HCT116 (cell line): ENCODE data around the gene GCLC.

Experiments used
- POLR2A ChIP-seq: IDR thresholded peaks from 2 replicates; pipeline ENCODE4 v1.7.0; 2011; ENCODE audit warnings: borderline replicate concordance; ENCODE audit not compliant: insufficient read depth, insufficient read length; ENCODE audit errors: extremely low read depth
- TF ChIP-seq, protein P1 (sequence below), 3 experiments: fragments of 200-600 bp in 1 of 3; sonication (generic) in 1 of 3; IDR thresholded peaks in 2 of 3; conservative IDR thresholded peaks in 1 of 3; 2 replicates each; pipeline ENCODE4 v1.5.1; 2012 to 2017; ENCODE audit warnings: low read depth in 2 of 3, low read length in 2 of 3, antibody characterized with exemption in 1 of 3, borderline replicate concordance in 1 of 3, control low read depth in 1 of 3, mild to moderate bottlenecking in 1 of 3, mixed read lengths in 1 of 3, mixed run types in 1 of 3, moderate library complexity in 1 of 3; ENCODE audit not compliant: insufficient read depth in 1 of 3

DNA sequence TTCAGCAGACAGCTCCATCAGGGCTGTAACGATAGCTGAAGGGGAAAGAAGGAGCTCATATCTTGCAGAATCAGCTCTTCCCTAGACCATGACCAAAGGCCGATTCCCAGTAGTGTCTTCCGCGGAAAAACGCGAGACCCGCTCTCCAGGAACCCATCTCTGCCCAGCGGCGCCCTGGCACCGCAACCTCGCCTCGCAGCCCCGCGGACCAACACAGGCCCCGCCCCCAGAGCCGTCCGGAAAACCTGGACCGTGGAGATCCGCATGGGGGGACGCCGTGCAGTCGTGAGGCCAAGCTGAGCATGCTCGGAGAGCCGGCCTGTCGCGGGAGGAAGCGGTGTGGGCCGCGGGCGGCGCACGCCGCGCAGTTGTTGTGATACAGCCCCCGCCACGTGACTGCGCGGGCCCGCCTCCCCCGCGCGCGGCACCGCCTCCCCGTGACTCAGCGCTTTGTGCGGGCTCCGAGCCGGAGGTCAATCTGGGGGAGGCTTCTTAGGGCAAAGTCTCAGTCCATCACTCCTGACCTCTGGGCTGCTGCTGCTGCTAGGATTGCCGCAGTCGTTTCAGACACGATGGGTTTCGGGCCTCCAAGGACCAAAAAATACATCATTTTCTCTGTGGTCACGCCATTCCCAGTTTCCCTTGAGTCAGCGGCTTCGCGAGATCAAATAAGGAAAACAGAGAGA lies 3.1 kb upstream of the GCLC start:
- peak; percentile 70 for TF ChIP-seq POLR2A
- TF ChIP-seq, protein P1, sequence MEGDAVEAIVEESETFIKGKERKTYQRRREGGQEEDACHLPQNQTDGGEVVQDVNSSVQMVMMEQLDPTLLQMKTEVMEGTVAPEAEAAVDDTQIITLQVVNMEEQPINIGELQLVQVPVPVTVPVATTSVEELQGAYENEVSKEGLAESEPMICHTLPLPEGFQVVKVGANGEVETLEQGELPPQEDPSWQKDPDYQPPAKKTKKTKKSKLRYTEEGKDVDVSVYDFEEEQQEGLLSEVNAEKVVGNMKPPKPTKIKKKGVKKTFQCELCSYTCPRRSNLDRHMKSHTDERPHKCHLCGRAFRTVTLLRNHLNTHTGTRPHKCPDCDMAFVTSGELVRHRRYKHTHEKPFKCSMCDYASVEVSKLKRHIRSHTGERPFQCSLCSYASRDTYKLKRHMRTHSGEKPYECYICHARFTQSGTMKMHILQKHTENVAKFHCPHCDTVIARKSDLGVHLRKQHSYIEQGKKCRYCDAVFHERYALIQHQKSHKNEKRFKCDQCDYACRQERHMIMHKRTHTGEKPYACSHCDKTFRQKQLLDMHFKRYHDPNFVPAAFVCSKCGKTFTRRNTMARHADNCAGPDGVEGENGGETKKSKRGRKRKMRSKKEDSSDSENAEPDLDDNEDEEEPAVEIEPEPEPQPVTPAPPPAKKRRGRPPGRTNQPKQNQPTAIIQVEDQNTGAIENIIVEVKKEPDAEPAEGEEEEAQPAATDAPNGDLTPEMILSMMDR (IDR thresholded peaks at IDR 0.05 in 2 of 3, conservative IDR thresholded peaks at IDR 0.05 in 1 of 3; ENCODE audit: borderline replicate concordance in 1 of 3, insufficient read depth in 1 of 3, low read depth in 2 of 3, low read length in 2 of 3) = no peak
